Breast epithelium (tissue), 4 donors: ENCODE measurements around the gene GPR84. TPM values are rescaled to one million over a fixed set of nuclear protein-coding genes. Genes with fewer than 3 reads are reported as not detected.

ENCODE experiments used
- DNase-seq, 2 donors: peaks; one replicate each; pipeline ENCODE4 v3.0.0-alpha.2; 2019; ENCODE audit warnings: low spot score in 2 of 2
- H3K27ac ChIP-seq, 2 donors: fragments of 200-600 bp; sonication (generic) in 1 of 2; one replicate each; pipeline ENCODE4 v1.5.1; 2016 to 2019; ENCODE audit warnings: mild to moderate bottlenecking in 1 of 2
- H3K27me3 ChIP-seq, 2 donors: fragments of 200-600 bp; sonication (generic) in 1 of 2; one replicate each; pipeline versions ENCODE4 v1.5.1 to v1.6.0; 2017 to 2019; ENCODE audit warnings: control low read depth in 1 of 2, mild to moderate bottlenecking in 1 of 2
- H3K36me3 ChIP-seq: fragments of 200-600 bp; one replicate; pipeline ENCODE4 v1.5.1; 2019
- H3K4me1 ChIP-seq, 2 donors: fragments of 200-600 bp; sonication (generic); one replicate each; pipeline ENCODE4 v1.5.1; 2016 to 2019; ENCODE audit warnings: control low read depth in 1 of 2
- H3K4me3 ChIP-seq, 3 donors: fragments of 200-600 bp; sonication (generic); 1 replicate in 2 of 3; 2 replicates in 1 of 3; pipeline ENCODE4 v1.5.1; 2016 to 2019; ENCODE audit warnings: mild to moderate bottlenecking in 3 of 3, moderate library complexity in 2 of 3
- H3K9me3 ChIP-seq, 2 donors: fragments of 200-600 bp; sonication (generic) in 1 of 2; one replicate each; pipeline ENCODE4 v1.5.1; 2016 to 2019; ENCODE audit warnings: control low read depth in 1 of 2
- CTCF ChIP-seq, 3 donors: fragments of 450-650 bp; IDR thresholded peaks; one replicate each; pipeline ENCODE4 v1.5.1; 2016 to 2017; ENCODE audit warnings: antibody characterized with exemption in 3 of 3, mild to moderate bottlenecking in 3 of 3, moderate library complexity in 3 of 3
- POLR2A ChIP-seq: fragments of 450-650 bp; IDR thresholded peaks from one replicate; pipeline ENCODE4 v1.6.1; 2016; ENCODE audit warnings: antibody characterized with exemption, mild to moderate bottlenecking, moderate library complexity
- POLR2AphosphoS5 ChIP-seq, 3 donors: sonication (generic); formaldehyde crosslinking; IDR thresholded peaks; one replicate each; pipeline ENCODE4 v1.6.1; 2017; ENCODE audit warnings: antibody characterized with exemption in 3 of 3
- intact Hi-C: fragments of 100-400 bp; cut with DNase I; formaldehyde crosslinking; loops from one replicate; pipeline ENCODE4 v1.15.1; 2023; ENCODE audit warnings: low total_unique reads
- total RNA-seq, 3 donors: library from RNA; depleted of rRNA; stranded (reverse); fragments of >200 nt; gene quantifications; one replicate each; pipeline ENCODE4 v1.1.0, GENCODE V29; 2016

The GPR84 gene
- total RNA-seq, 3 donors from 2014 or later, result 0.44 TPM; not detected in 2

- Histone ChIP-seq H3K27ac (peak overlapping the region; percentile 83 to 90), H3K27me3 (no peaks in the 10 kb centered on the region)
Observed at GRCh38 chr12:54385251-54385914, 21.1 kb upstream of the GPR84 start.

GRCh38 chr12:54384591-54385041, 20.3 kb upstream of the GPR84 start, which contains the start of gene ZNF385A:
TSS of gene ZNF385A (minus strand) at chr12:54384733. CDS start at chr12:54384514, 219 bp downstream.
- Histone ChIP-seq H3K9me3 (no peaks in the 10 kb centered on the region), H3K27me3 (no peaks in the 10 kb centered on the region), H3K4me3 (peak within 1 kb of the TSS in 1 of 3 donors; percentile 15), H3K4me1 (peaks cover 0 to 10% of the 10 kb centered on the region in 2 donors), H3K27ac (peak within 1 kb of the TSS; percentile 83 to 90), H3K36me3 (no peaks in the 10 kb centered on the region)
- DNase-seq, result no peak
- TF ChIP-seq POLR2A, result no peak
- no peak for TF ChIP-seq POLR2AphosphoS5 (IDR thresholded peaks at IDR 0.05)
- TF ChIP-seq CTCF (IDR thresholded peaks at IDR 0.05), result no peak
- intact Hi-C loops, result no loop called here

More at GRCh38 chr12:54385251-54385914, 21.1 kb upstream of the GPR84 start:
- intact Hi-C loops, result no loop called here
- Histone ChIP-seq H3K9me3 (no peaks in the 10 kb centered on the region), H3K4me1 (peaks cover 0 to 10% of the 10 kb centered on the region in 2 donors), H3K4me3 (peak overlapping the region in 1 of 3 donors; percentile 15), H3K36me3 (no peaks in the 10 kb centered on the region)
- DNase-seq, result no peak
- TF ChIP-seq POLR2AphosphoS5 (IDR thresholded peaks at IDR 0.05) (no peak), POLR2A (no peak), CTCF (IDR thresholded peaks at IDR 0.05) (no peak)

GRCh38 chr12:54383041-54383609, 18.8 kb upstream of the GPR84 start:
- H3K9me3 ChIP-seq, result no peaks in the 10 kb centered on the region
- no peaks in the 10 kb centered on the region for H3K27me3 ChIP-seq
- peaks cover 0 to 6% of the 10 kb centered on the region in 2 donors for H3K4me1 ChIP-seq
- H3K27ac ChIP-seq, result peak overlapping the region in 1 of 2 donors; percentile 83
- intact Hi-C loops, result no loop called here
- no peak for DNase-seq
- TF ChIP-seq CTCF (IDR thresholded peaks at IDR 0.05) (no peak), POLR2AphosphoS5 (IDR thresholded peaks at IDR 0.05) (peak in 1 of 3 donors; percentile 29)
- no peak overlapping the region for H3K4me3 ChIP-seq
- no peaks in the 10 kb centered on the region for H3K36me3 ChIP-seq

- H3K27ac ChIP-seq, result no peak overlapping the region
- DNase-seq, result no peak
- no peaks in the 10 kb centered on the region for H3K27me3 ChIP-seq
- no peaks in the 10 kb centered on the region for H3K4me1 ChIP-seq
- H3K9me3 ChIP-seq, result no peaks in the 10 kb centered on the region
- no peak overlapping the region for H3K4me3 ChIP-seq
- no peak for TF ChIP-seq POLR2AphosphoS5 (IDR thresholded peaks at IDR 0.05)
- TF ChIP-seq CTCF (IDR thresholded peaks at IDR 0.05), result no peak
- no peak for TF ChIP-seq POLR2A
- H3K36me3 ChIP-seq, result no peaks in the 10 kb centered on the region
- intact Hi-C loops, result loop anchor here (1.0 kb wide), 1 partner anchor 31 kb away; no protein-coding TSS in a partner anchor
Observed at GRCh38 chr12:54381136-54381535, 16.9 kb upstream of the GPR84 start.
